Colonic mucosa (tissue), 4 donors: Measurements from ENCODE around the gene HTR2C. TPM values are rescaled to one million over a fixed set of nuclear protein-coding genes. Genes with fewer than 3 reads are reported as not detected.

Experiments
- DNase-seq: peaks from one replicate; pipeline ENCODE4 v3.0.0-alpha.2; 2020
- H3K27ac ChIP-seq: fragments of 200-600 bp; one replicate; pipeline ENCODE4 v1.8.0; 2021
- H3K27me3 ChIP-seq: fragments of 200-600 bp; one replicate; pipeline ENCODE4 v1.8.0; 2021
- H3K36me3 ChIP-seq: fragments of 200-600 bp; one replicate; pipeline ENCODE4 v1.8.0; 2021
- H3K4me1 ChIP-seq: fragments of 200-600 bp; one replicate; pipeline ENCODE4 v1.8.0; 2021; ENCODE audit warnings: mild to moderate bottlenecking
- H3K4me3 ChIP-seq: fragments of 200-600 bp; one replicate; pipeline ENCODE4 v1.8.0; 2021
- H3K9ac ChIP-seq, 2 donors: one replicate each; pipeline ENCODE4 v1.7.0; 2013; ENCODE audit warnings: control low read depth in 2 of 2, low read depth in 2 of 2, low read length in 2 of 2
- H3K9me3 ChIP-seq: fragments of 200-600 bp; one replicate; pipeline ENCODE4 v1.8.0; 2021
- CTCF ChIP-seq: fragments of 200-600 bp; IDR thresholded peaks from one replicate; pipeline ENCODE4 v1.8.0; 2022; ENCODE audit warnings: antibody characterized with exemption, mild to moderate bottlenecking
- intact Hi-C: fragments of 100-400 bp; cut with DNase I; formaldehyde crosslinking; loops from one replicate; pipeline ENCODE4 v1.14.1; 2022
- total RNA-seq, 2 donors: library from RNA; stranded (reverse); fragmentation: NEBNext Ultra II Directional in 1 of 2; extraction: Animal tissue kit (Norgen Biotek cat#: 25700) in 1 of 2; gene quantifications; one replicate each; pipeline ENCODE4 v1.2.1, GENCODE V29; 2021
- donor health status: healthy.
- donor health status: DM: no; HTN: no; CAD: no.
- donor health status: DM: no; HTN: no; CAD: no.

The HTR2C gene
- total RNA-seq, 2 donors from 2014 or later = not detected

- H3K36me3 ChIP-seq = no peaks in the 10 kb centered on the region
- H3K4me1 ChIP-seq = no peaks in the 10 kb centered on the region
- H3K9me3 ChIP-seq = no peaks in the 10 kb centered on the region
- no peak overlapping the region for H3K4me3 ChIP-seq
- H3K27me3 ChIP-seq = no peaks in the 10 kb centered on the region
- H3K9ac ChIP-seq = no peak overlapping the region
- TF ChIP-seq CTCF = no peak
- intact Hi-C loops = no loop called here
- H3K27ac ChIP-seq = no peak overlapping the region
- no peak for DNase-seq
These were observed 131.2 kb downstream of the HTR2C start for GRCh38 chrX:114715096-114715495.

- no peaks in the 10 kb centered on the region for H3K27me3 ChIP-seq
- H3K4me1 ChIP-seq = no peaks in the 10 kb centered on the region
- H3K36me3 ChIP-seq = no peaks in the 10 kb centered on the region
- TF ChIP-seq CTCF = peak; percentile 33
- H3K9ac ChIP-seq = no peak overlapping the region
- intact Hi-C loops = no loop called here
- no peaks in the 10 kb centered on the region for H3K9me3 ChIP-seq
- no peak overlapping the region for H3K27ac ChIP-seq
- no peak overlapping the region for H3K4me3 ChIP-seq
- no peak for DNase-seq
These were observed 134.0 kb downstream of the HTR2C start for GRCh38 chrX:114717921-114718320.

GRCh38 chrX:114766541-114766940, 182.7 kb downstream of the HTR2C start:
- Histone ChIP-seq H3K9me3 (no peaks in the 10 kb centered on the region), H3K9ac (no peak overlapping the region), H3K4me1 (no peaks in the 10 kb centered on the region), H3K27me3 (no peaks in the 10 kb centered on the region), H3K4me3 (no peak overlapping the region), H3K36me3 (no peaks in the 10 kb centered on the region), H3K27ac (no peak overlapping the region)
- intact Hi-C loops = no loop called here
- no peak for DNase-seq
- no peak for TF ChIP-seq CTCF

- no peak for DNase-seq
- H3K9ac ChIP-seq = no peak overlapping the region
- no peak for TF ChIP-seq CTCF
- no peaks in the 10 kb centered on the region for H3K36me3 ChIP-seq
- intact Hi-C loops = no loop called here
- no peaks in the 10 kb centered on the region for H3K9me3 ChIP-seq
- H3K4me3 ChIP-seq = no peak overlapping the region
- H3K27ac ChIP-seq = no peak overlapping the region
- no peaks in the 10 kb centered on the region for H3K4me1 ChIP-seq
- no peaks in the 10 kb centered on the region for H3K27me3 ChIP-seq
These were observed 190.8 kb downstream of the HTR2C start for GRCh38 chrX:114774691-114775090.

GRCh38 chrX:114782925-114783324, 199.0 kb downstream of the HTR2C start:
- Histone ChIP-seq H3K4me3 (no peak overlapping the region), H3K4me1 (no peaks in the 10 kb centered on the region), H3K27ac (no peak overlapping the region), H3K9ac (no peak overlapping the region), H3K9me3 (no peaks in the 10 kb centered on the region), H3K36me3 (no peaks in the 10 kb centered on the region), H3K27me3 (no peaks in the 10 kb centered on the region)
- TF ChIP-seq CTCF = no peak
- intact Hi-C loops = no loop called here
- DNase-seq = no peak

GRCh38 chrX:114787061-114787460, 203.2 kb downstream of the HTR2C start:
- H3K36me3 ChIP-seq = no peaks in the 10 kb centered on the region
- DNase-seq = no peak
- H3K27ac ChIP-seq = no peak overlapping the region
- H3K9ac ChIP-seq = no peak overlapping the region
- no peak for TF ChIP-seq CTCF
- no peaks in the 10 kb centered on the region for H3K27me3 ChIP-seq
- H3K4me3 ChIP-seq = no peak overlapping the region
- intact Hi-C loops = no loop called here
- H3K9me3 ChIP-seq = no peaks in the 10 kb centered on the region
- H3K4me1 ChIP-seq = no peaks in the 10 kb centered on the region
